Cardiac muscle cell (in vitro differentiated cells and primary cell): ENCODE data around the gene HELZ2. TPM values are rescaled to one million over a fixed set of nuclear protein-coding genes. Genes with fewer than 3 reads are reported as not detected.
A peak's percentile ranks its signal among the peaks of the same experiment; 100 is the strongest.

Experiments
- DNase-seq, 2 donors: peaks; one replicate each; pipeline versions ENCODE4 v3.0.0 to v3.0.0-alpha.2; 2010 to 2017; ENCODE audit warnings: low read depth in 1 of 2, low spot score in 1 of 2
- H3K27ac ChIP-seq: fragments of 200-600 bp; sonication (generic); 2 replicates; pipeline ENCODE4 v1.5.1; 2016
- H3K27me3 ChIP-seq: fragments of 200-600 bp; sonication (generic); 2 replicates; pipeline ENCODE4 v1.6.0; 2016; ENCODE audit warnings: control low read depth
- H3K36me3 ChIP-seq: fragments of 200-600 bp; sonication (generic); 2 replicates; pipeline ENCODE4 v1.5.1; 2016; ENCODE audit warnings: control low read depth
- H3K4me1 ChIP-seq: fragments of 200-600 bp; sonication (generic); 2 replicates; pipeline ENCODE4 v1.8.1; 2017; ENCODE audit warnings: low read depth, mild to moderate bottlenecking, mixed run types
- H3K4me3 ChIP-seq: fragments of 200-600 bp; sonication (generic); 2 replicates; pipeline ENCODE4 v1.5.1; 2016; ENCODE audit warnings: mild to moderate bottlenecking
- H3K9me3 ChIP-seq: fragments of 200-600 bp; sonication (generic); 2 replicates; pipeline ENCODE4 v1.5.1; 2017; ENCODE audit warnings: low read depth, mild to moderate bottlenecking, control low read depth
- CTCF ChIP-seq: IDR thresholded peaks from 2 replicates; pipeline ENCODE4 v1.5.1; 2012; ENCODE audit warnings: low read depth, mild to moderate bottlenecking, low read length
- polyA plus RNA-seq: library from polyadenylated mRNA; unstranded; fragments of >200 nt; fragmentation: Nextera tagmentation; extraction: Ambion mirVana; gene quantifications from 2 replicates; pipeline ENCODE4 v1.2.1, GENCODE V29; 2016
- total RNA-seq: library from RNA; depleted of rRNA; stranded (reverse); fragments of >200 nt; gene quantifications from 2 replicates; pipeline ENCODE4 v1.2.3, GENCODE V29; 2016

The HELZ2 gene
- total and polyA plus RNA-seq, 2 experiments from 2014 or later = 1.7 to 14.3 TPM

- Histone ChIP-seq H3K4me1 (no peaks in the 10 kb centered on the region), H3K4me3 (no peak overlapping the region), H3K36me3 (no peaks in the 10 kb centered on the region), H3K27ac (no peak overlapping the region), H3K9me3 (no peaks in the 10 kb centered on the region), H3K27me3 (no peaks in the 10 kb centered on the region)
- no peak for DNase-seq
- no peak for TF ChIP-seq CTCF
These were observed 4.8 kb downstream of the HELZ2 start for GRCh38 chr20:63568986-63569949.

- H3K9me3 ChIP-seq = no peaks in the 10 kb centered on the region
- TF ChIP-seq CTCF = no peak
- H3K27me3 ChIP-seq = no peaks in the 10 kb centered on the region
- H3K4me1 ChIP-seq = no peaks in the 10 kb centered on the region
- DNase-seq = no peak
- no peaks in the 10 kb centered on the region for H3K36me3 ChIP-seq
- H3K27ac ChIP-seq = no peak overlapping the region
- H3K4me3 ChIP-seq = no peak overlapping the region
These were observed 5.7 kb downstream of the HELZ2 start for GRCh38 chr20:63568170-63568981.

- H3K36me3 ChIP-seq = no peaks in the 10 kb centered on the region
- H3K27me3 ChIP-seq = no peaks in the 10 kb centered on the region
- no peak overlapping the region for H3K27ac ChIP-seq
- no peaks in the 10 kb centered on the region for H3K9me3 ChIP-seq
- no peaks in the 10 kb centered on the region for H3K4me1 ChIP-seq
- peak in 1 of 2 donors; percentile 17 for DNase-seq
- no peak for TF ChIP-seq CTCF
- H3K4me3 ChIP-seq = no peak overlapping the region
These were observed 6.5 kb downstream of the HELZ2 start for GRCh38 chr20:63567386-63568169.

GRCh38 chr20:63567136-63567385, 7.0 kb downstream of the HELZ2 start:
- no peaks in the 10 kb centered on the region for H3K4me1 ChIP-seq
- no peak overlapping the region for H3K4me3 ChIP-seq
- H3K36me3 ChIP-seq = no peaks in the 10 kb centered on the region
- no peak for DNase-seq
- no peak overlapping the region for H3K27ac ChIP-seq
- H3K27me3 ChIP-seq = no peaks in the 10 kb centered on the region
- TF ChIP-seq CTCF = no peak
- H3K9me3 ChIP-seq = no peaks in the 10 kb centered on the region

GRCh38 chr20:63566395-63567135, 7.5 kb downstream of the HELZ2 start:
- H3K9me3 ChIP-seq = no peaks in the 10 kb centered on the region
- no peaks in the 10 kb centered on the region for H3K36me3 ChIP-seq
- no peak for DNase-seq
- no peaks in the 10 kb centered on the region for H3K4me1 ChIP-seq
- no peak overlapping the region for H3K4me3 ChIP-seq
- H3K27ac ChIP-seq = no peak overlapping the region
- H3K27me3 ChIP-seq = no peaks in the 10 kb centered on the region
- no peak for TF ChIP-seq CTCF
